Gastroesophageal sphincter (tissue), 4 donors: Measurements from ENCODE around the gene MCM5. TPM values are rescaled to one million over a fixed set of nuclear protein-coding genes. Genes with fewer than 3 reads are reported as not detected.

Source experiments
- ATAC-seq: fragments of 150-250 bp; one replicate; pipeline ENCODE4 v1.9.1; 2016; ENCODE audit warnings: mild to moderate bottlenecking, moderate library complexity
- H3K27ac ChIP-seq, 4 donors: fragments of 200-600 bp; sonication (generic) in 3 of 4; 1 replicate in 3 of 4; 2 replicates in 1 of 4; pipeline ENCODE4 v1.5.1; 2016 to 2019
- H3K27me3 ChIP-seq: fragments of 200-600 bp; sonication (generic); one replicate; pipeline ENCODE4 v1.5.1; 2019
- H3K36me3 ChIP-seq, 2 donors: fragments of 200-600 bp; sonication (generic); one replicate each; pipeline ENCODE4 v1.5.1; 2019; ENCODE audit warnings: control low read depth in 1 of 2
- H3K4me1 ChIP-seq, 3 donors: fragments of 200-600 bp; sonication (generic); 1 replicate in 2 of 3; 2 replicates in 1 of 3; pipeline ENCODE4 v1.5.1; 2016 to 2019; ENCODE audit warnings: control low read depth in 2 of 3
- H3K4me3 ChIP-seq, 2 donors: fragments of 200-600 bp; sonication (generic); one replicate each; pipeline ENCODE4 v1.5.1; 2019; ENCODE audit warnings: mild to moderate bottlenecking in 1 of 2, moderate library complexity in 1 of 2
- H3K9me3 ChIP-seq, 3 donors: fragments of 200-600 bp; sonication (generic); one replicate each; pipeline ENCODE4 v1.5.1; 2017 to 2019; ENCODE audit warnings: control low read depth in 2 of 3
- CTCF ChIP-seq, 4 experiments: fragments of 200-600 bp in 2 of 4; fragments of 450-650 bp in 2 of 4; sonication (generic) in 1 of 4; IDR thresholded peaks; one replicate each; pipeline ENCODE4 v1.5.1; 2017 to 2019; ENCODE audit warnings: antibody characterized with exemption in 4 of 4, mild to moderate bottlenecking in 2 of 4, moderate library complexity in 2 of 4
- EP300 ChIP-seq: sonication (generic); formaldehyde crosslinking; IDR thresholded peaks from one replicate; pipeline ENCODE4 v1.6.1; 2017; ENCODE audit warnings: antibody characterized with exemption, mild to moderate bottlenecking
- POLR2A ChIP-seq, 2 donors: fragments of 450-650 bp; IDR thresholded peaks; one replicate each; pipeline ENCODE4 v1.6.1; 2017; ENCODE audit warnings: antibody characterized with exemption in 2 of 2, mild to moderate bottlenecking in 2 of 2, moderate library complexity in 1 of 2
- POLR2AphosphoS5 ChIP-seq: sonication (generic); formaldehyde crosslinking; IDR thresholded peaks from one replicate; pipeline ENCODE4 v1.6.1; 2017; ENCODE audit warnings: antibody characterized with exemption
- WGBS, 2 donors: methylation state at CpG; one replicate each; pipeline ENCODE4 v1.1.5; 2018; ENCODE audit warnings: low coverage in 1 of 2; 5-methylcytosine and 5-hydroxymethylcytosine counted together
- total RNA-seq, 4 donors: library from RNA; depleted of rRNA; stranded (reverse); fragments of >200 nt; gene quantifications; one replicate each; pipeline ENCODE4 v1.1.0, GENCODE V29; 2016

The MCM5 gene
- total RNA-seq, 4 donors from 2014 or later = 14.5 to 19.2 (median 15.3) TPM

- peak overlapping the region in 1 of 4 donors; percentile 84 for H3K27ac ChIP-seq
- H3K4me1 ChIP-seq = peaks cover 0 to 55% (median 22%) of the 10 kb centered on the region in 3 donors
- no peak for TF ChIP-seq POLR2AphosphoS5
- TF ChIP-seq EP300 = no peak
- no peak for TF ChIP-seq CTCF (IDR thresholded peaks at IDR 0.05)
- no peak for TF ChIP-seq POLR2A (IDR thresholded peaks at IDR 0.05)
- no peaks in the 10 kb centered on the region for H3K9me3 ChIP-seq
- H3K27me3 ChIP-seq = no peaks in the 10 kb centered on the region
- ATAC-seq = no peak
- peaks cover 0 to 5% of the 10 kb centered on the region in 2 donors for H3K36me3 ChIP-seq
- H3K4me3 ChIP-seq = no peak overlapping the region
- 90 to 91% methylated on average over 4 to 7 of the region's 10 CpGs for WGBS, 2 donors
These were observed 20.6 kb upstream of the MCM5 start for GRCh38 chr22:35379146-35379993.

- H3K9me3 ChIP-seq = no peaks in the 10 kb centered on the region
- no peak for ATAC-seq
- H3K27me3 ChIP-seq = no peaks in the 10 kb centered on the region
- peak overlapping the region in 2 of 4 donors; percentile 83 to 84 for H3K27ac ChIP-seq
- peaks cover 0 to 55% (median 22%) of the 10 kb centered on the region in 3 donors for H3K4me1 ChIP-seq
- no peak overlapping the region for H3K4me3 ChIP-seq
- TF ChIP-seq CTCF (IDR thresholded peaks at IDR 0.05) (no peak), POLR2AphosphoS5 (no peak), POLR2A (IDR thresholded peaks at IDR 0.05) (no peak), EP300 (no peak)
- H3K36me3 ChIP-seq = peaks cover 0 to 5% of the 10 kb centered on the region in 2 donors
- 72 to 91% methylated on average over 4 to 6 of the region's 6 CpGs for WGBS, 2 donors
These were observed 19.9 kb upstream of the MCM5 start for GRCh38 chr22:35380013-35380412.

- TF ChIP-seq POLR2AphosphoS5 (peak; percentile 85), CTCF (IDR thresholded peaks at IDR 0.05) (peak in 3 of 4 experiments; percentile 7 to 58 (median 22)), POLR2A (IDR thresholded peaks at IDR 0.05) (peak; percentile 84 to 86), EP300 (no peak)
These were observed 19.2 kb upstream of the MCM5 start, which contains the start of gene HMOX1 for GRCh38 chr22:35380537-35381423. TSS of gene HMOX1 (plus strand) at chr22:35381096. CDS start at chr22:35381174, 78 bp downstream.

DNA sequence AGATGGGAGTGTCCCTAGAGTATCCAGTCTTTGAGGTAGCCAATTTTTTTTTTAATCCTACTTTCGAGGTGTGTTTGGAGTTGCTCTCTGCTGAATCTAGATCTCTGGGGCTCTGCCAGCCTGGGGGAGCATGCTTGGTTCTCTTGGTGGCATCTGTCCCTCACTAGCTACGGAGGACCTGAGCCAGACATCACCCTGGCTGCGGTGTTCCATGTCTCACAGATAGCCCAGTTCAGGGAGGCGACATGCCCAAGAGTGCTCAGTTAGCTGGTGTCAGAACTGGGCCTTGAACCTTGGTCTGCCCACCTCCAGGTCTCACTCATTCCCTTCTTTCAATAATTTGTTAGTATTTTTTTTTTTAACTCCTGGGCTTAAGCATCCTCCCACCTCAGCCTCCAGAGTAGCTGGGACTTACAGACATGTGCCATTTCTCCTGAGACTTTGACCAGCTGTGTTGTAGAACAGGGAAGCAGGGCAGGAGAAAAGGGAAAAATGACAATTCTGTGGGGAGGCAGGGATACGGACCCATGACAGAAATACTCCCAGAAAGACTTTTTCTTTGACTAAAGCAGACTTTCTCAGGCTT lies 18.4 kb upstream of the MCM5 start:
- Histone ChIP-seq H3K9me3 (no peaks in the 10 kb centered on the region), H3K36me3 (peaks cover 0 to 10% of the 10 kb centered on the region in 2 donors), H3K4me1 (peaks cover 0 to 51% (median 19%) of the 10 kb centered on the region in 3 donors), H3K27ac (peak overlapping the region; percentile 54 to 86 (median 84)), H3K27me3 (no peaks in the 10 kb centered on the region), H3K4me3 (peak overlapping the region; percentile 43 to 61)
- WGBS, 2 donors = 32 to 89% methylated on average over 2 to 3 of the region's 5 CpGs
- ATAC-seq = no peak
- TF ChIP-seq POLR2A (IDR thresholded peaks at IDR 0.05) = no peak
- no peak for TF ChIP-seq POLR2AphosphoS5
- TF ChIP-seq CTCF (IDR thresholded peaks at IDR 0.05) = no peak
- no peak for TF ChIP-seq EP300

More at GRCh38 chr22:35380537-35381423, 19.2 kb upstream of the MCM5 start, which contains the start of gene HMOX1:
- Histone ChIP-seq H3K9me3 (no peaks in the 10 kb centered on the region), H3K27ac (peak within 1 kb of the TSS; percentile 54 to 86 (median 84)), H3K4me3 (peak within 1 kb of the TSS; percentile 43 to 61), H3K36me3 (peaks cover 0 to 5% of the 10 kb centered on the region in 2 donors), H3K27me3 (no peaks in the 10 kb centered on the region), H3K4me1 (peaks cover 0 to 55% (median 22%) of the 10 kb centered on the region in 3 donors)
- WGBS, 2 donors = 0% methylated on average over 2 of the region's 47 CpGs; no CpG with 5 or more reads in 1 of the 2 donors
- ATAC-seq = peak; percentile 93
